Coronary artery (tissue), 2 donors: Measurements from ENCODE around the gene NIPBL.
"Not testable (repeated sequence)": the region's sequence is repeated elsewhere in the genome, so short reads cannot be mapped to it uniquely, and the experiment has no call there.

Experiments used
- DNase-seq: peaks from one replicate; pipeline ENCODE4 v3.0.0-alpha.2; 2017; ENCODE audit warnings: low spot score
- H3K27ac ChIP-seq, 2 donors: fragments of 200-600 bp; sonication (generic); one replicate each; pipeline ENCODE4 v1.5.1; 2016 to 2019
- H3K4me3 ChIP-seq: fragments of 200-600 bp; sonication (generic); 2 replicates; pipeline ENCODE4 v1.5.1; 2016; ENCODE audit warnings: mild to moderate bottlenecking, moderate library complexity
- CTCF ChIP-seq: fragments of 200-600 bp; sonication (generic); IDR thresholded peaks from one replicate; pipeline ENCODE4 v1.5.1; 2019; ENCODE audit warnings: antibody characterized with exemption

NIPBL gene

GRCh38 chr5:37090123-37090726 is 213.7 kb downstream of the NIPBL start:
- no peak for DNase-seq

GRCh38 chr5:37090781-37091180 is 214.2 kb downstream of the NIPBL start:
- no peak for TF ChIP-seq CTCF
- Histone ChIP-seq H3K27ac (no peak overlapping the region), H3K4me3 (no peak overlapping the region)
- no peak for DNase-seq

More at GRCh38 chr5:37090123-37090726, 213.7 kb downstream of the NIPBL start:
- Histone ChIP-seq H3K4me3 (no peak overlapping the region), H3K27ac (no peak overlapping the region)
- TF ChIP-seq CTCF, result no peak

DNA sequence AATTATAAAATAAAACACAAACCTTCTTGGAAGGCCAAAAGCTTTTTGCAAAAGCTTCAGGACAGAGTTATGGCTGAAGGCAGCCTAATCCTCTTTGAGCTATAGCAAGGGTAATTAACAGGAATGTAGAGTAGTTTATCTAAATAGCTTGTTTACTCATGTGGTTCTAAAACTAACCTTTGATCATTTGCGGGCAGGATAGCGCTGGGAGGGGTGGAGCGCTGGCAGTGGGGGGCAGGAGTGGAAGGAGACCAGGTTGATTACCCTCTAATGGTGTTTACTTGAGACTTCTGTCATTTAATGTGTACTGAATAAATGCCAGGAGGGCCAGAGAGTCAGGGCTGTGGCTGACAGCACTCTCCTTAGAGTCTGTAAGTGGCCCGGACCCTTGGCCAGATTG is 217.2 kb downstream of the NIPBL start:
- H3K27ac ChIP-seq, DNase-seq, H3K4me3 ChIP-seq: not testable (repeated sequence)

DNA sequence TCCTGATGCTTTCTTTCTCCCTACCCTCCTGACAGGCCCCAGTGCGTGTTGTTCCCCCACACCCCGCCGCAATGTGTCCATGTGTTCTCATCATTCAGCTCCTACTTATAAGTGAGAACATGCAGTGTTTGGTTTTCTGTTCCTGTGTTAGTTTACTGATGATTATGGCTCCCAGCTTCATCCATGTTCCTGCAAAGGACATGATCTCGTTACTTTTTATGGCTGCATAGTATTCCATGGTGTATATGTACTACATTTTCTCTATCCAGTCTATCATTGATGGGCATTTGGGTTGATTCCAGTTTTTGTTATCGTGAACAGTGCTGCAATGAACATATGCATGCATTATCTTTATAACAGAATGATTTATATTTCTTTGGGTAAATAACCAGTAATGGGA is 222.7 kb downstream of the NIPBL start:
- H3K4me3 ChIP-seq, H3K27ac ChIP-seq, DNase-seq: not testable (repeated sequence)

DNA sequence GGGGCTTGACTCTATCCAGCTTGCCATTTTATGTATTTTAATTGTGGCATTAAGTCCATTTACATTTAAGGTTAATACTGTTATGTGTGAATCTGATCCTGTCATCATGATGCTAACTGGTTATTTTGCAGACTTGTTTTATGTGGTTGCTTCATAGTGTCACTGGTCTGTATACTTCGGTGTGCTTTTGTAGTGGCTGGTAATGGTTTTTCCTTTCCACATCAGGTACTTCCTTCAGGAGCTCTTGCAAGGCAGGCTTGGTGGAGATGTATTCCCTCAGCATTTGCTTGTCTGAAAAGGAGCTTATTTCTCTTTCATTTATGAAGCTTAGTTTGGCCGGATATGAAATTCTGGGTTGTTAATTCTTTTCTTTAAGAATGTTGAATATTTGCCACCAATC is 226.7 kb downstream of the NIPBL start:
- Histone ChIP-seq H3K27ac (no peak overlapping the region), H3K4me3 (no peak overlapping the region)
- no peak for TF ChIP-seq CTCF
- DNase-seq, result no peak

DNA sequence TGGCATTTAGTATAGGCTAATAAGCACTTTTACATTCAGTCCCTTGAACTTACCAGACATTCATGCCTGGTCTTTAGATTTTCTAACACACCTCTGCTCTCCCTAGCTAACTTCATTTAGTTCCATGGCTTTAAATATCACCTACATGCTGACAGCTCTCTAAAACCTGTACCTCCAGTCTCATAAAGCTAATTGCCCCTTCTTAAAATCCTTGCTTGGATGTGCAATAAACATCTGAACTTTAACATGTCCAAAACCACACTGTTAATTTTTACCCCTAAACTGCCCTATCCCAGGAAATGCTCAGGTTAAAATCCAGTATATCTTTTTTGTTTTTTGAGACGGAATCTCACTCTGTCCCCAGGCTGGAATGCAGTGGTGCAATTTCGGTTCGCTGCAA is 232.8 kb downstream of the NIPBL start:
- no peak for DNase-seq
- TF ChIP-seq CTCF, result no peak
- Histone ChIP-seq H3K4me3 (no peak overlapping the region), H3K27ac (no peak overlapping the region)

DNA sequence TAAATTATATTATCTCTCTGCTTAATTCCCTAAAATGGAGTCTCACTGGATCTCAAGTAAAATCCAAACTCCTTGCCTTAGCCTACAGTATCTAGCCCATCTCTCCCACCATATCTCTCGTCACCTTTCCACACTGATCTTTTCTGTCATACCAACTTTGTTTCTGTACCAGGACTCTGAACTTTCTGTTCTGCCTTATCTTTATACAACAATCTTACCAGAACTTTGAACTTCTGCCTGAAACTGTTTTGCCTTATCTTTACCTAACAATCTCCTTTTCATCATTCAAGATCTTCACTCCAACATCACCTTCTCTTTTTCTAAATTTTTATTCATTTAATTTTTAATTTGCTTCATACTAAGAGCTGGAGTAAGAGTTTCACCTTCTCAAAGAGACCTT is 233.6 kb downstream of the NIPBL start:
- no peak for TF ChIP-seq CTCF
- DNase-seq, result no peak
- Histone ChIP-seq H3K27ac (no peak overlapping the region), H3K4me3 (no peak overlapping the region)

GRCh38 chr5:37111426-37112382 is 235.1 kb downstream of the NIPBL start:
- no peak for TF ChIP-seq CTCF
- H3K27ac ChIP-seq, result no peak overlapping the region
- no peak overlapping the region for H3K4me3 ChIP-seq
- no peak for DNase-seq
